NT2/D1 (cell line): ENCODE data around the gene SRGAP3.

ENCODE experiments used
- DNase-seq: peaks from one replicate; pipeline ENCODE4 v3.0.0-alpha.2; 2011; ENCODE audit warnings: low read depth, low spot score
- H3K27me3 ChIP-seq: 2 replicates; pipeline ENCODE4 v1.6.0; 2011; ENCODE audit warnings: mild to moderate bottlenecking; ENCODE audit not compliant: insufficient read length, insufficient read depth
- H3K36me3 ChIP-seq: 2 replicates; pipeline ENCODE4 v1.6.1; 2011; ENCODE audit warnings: mild to moderate bottlenecking, low read length, mixed read lengths; ENCODE audit not compliant: insufficient read depth, insufficient read length
- H3K4me1 ChIP-seq: 2 replicates; pipeline ENCODE4 v1.5.1; 2011; ENCODE audit not compliant: insufficient read depth, insufficient read length
- H3K4me3 ChIP-seq: 2 replicates; pipeline ENCODE4 v1.5.1; 2011; ENCODE audit warnings: low read depth; ENCODE audit not compliant: insufficient read length
- H3K9ac ChIP-seq: 2 replicates; pipeline ENCODE4 v1.6.0; 2011; ENCODE audit warnings: low read depth; ENCODE audit not compliant: insufficient read length
- H3K9me3 ChIP-seq: 2 replicates; pipeline ENCODE4 v1.5.1; 2011; ENCODE audit warnings: mild to moderate bottlenecking, low read length; ENCODE audit not compliant: insufficient read depth
- SUZ12 ChIP-seq: IDR thresholded peaks from 2 replicates; pipeline ENCODE4 v1.6.1; 2011; ENCODE audit not compliant: insufficient read length, insufficient read depth; ENCODE audit errors: extremely low read depth
- YY1 ChIP-seq: IDR thresholded peaks from 2 replicates; pipeline ENCODE4 v1.6.1; 2011; ENCODE audit not compliant: insufficient read length, insufficient read depth
- ZNF274 ChIP-seq: IDR thresholded peaks from 2 replicates; pipeline ENCODE4 v1.6.1; 2011; ENCODE audit warnings: mild to moderate bottlenecking, low read depth, low read length

Gene SRGAP3

GRCh38 chr3:9201266-9201665 lies 48.2 kb downstream of the SRGAP3 start:
- peaks cover 7% of the 10 kb centered on the region for H3K4me1 ChIP-seq
- no peaks in the 10 kb centered on the region for H3K36me3 ChIP-seq
- no peaks in the 10 kb centered on the region for H3K27me3 ChIP-seq
- no peak for DNase-seq
- no peak overlapping the region for H3K9ac ChIP-seq
- no peak overlapping the region for H3K4me3 ChIP-seq
- no peaks in the 10 kb centered on the region; the same call in 1 of the 2 replicates for H3K9me3 ChIP-seq
- TF ChIP-seq YY1 (no peak), SUZ12 (no peak), ZNF274 (no peak)

- DNase-seq = no peak
- no peaks in the 10 kb centered on the region for H3K36me3 ChIP-seq
- H3K4me3 ChIP-seq = no peak overlapping the region
- TF ChIP-seq ZNF274 (no peak), YY1 (no peak), SUZ12 (no peak)
- no peaks in the 10 kb centered on the region for H3K27me3 ChIP-seq
- no peaks in the 10 kb centered on the region; the same call in 1 of the 2 replicates for H3K9me3 ChIP-seq
- H3K9ac ChIP-seq = no peak overlapping the region
- H3K4me1 ChIP-seq = peaks cover 6% of the 10 kb centered on the region
These were observed 49.7 kb downstream of the SRGAP3 start for GRCh38 chr3:9199775-9200174.

- Histone ChIP-seq H3K4me1 (peaks cover under 1% of the 10 kb centered on the region), H3K9me3 (no peaks in the 10 kb centered on the region; the same call in 1 of the 2 replicates), H3K36me3 (no peaks in the 10 kb centered on the region), H3K4me3 (no peak overlapping the region), H3K9ac (no peak overlapping the region), H3K27me3 (no peaks in the 10 kb centered on the region)
- no peak for DNase-seq
- TF ChIP-seq SUZ12 = no peak
- TF ChIP-seq ZNF274 = no peak
These were observed 50.5 kb downstream of the SRGAP3 start for GRCh38 chr3:9198899-9199335.

- H3K27me3 ChIP-seq = no peaks in the 10 kb centered on the region
- peaks cover 7% of the 10 kb centered on the region for H3K4me1 ChIP-seq
- H3K4me3 ChIP-seq = no peak overlapping the region
- no peaks in the 10 kb centered on the region; the same call in 1 of the 2 replicates for H3K9me3 ChIP-seq
- DNase-seq = no peak
- no peak overlapping the region for H3K9ac ChIP-seq
- TF ChIP-seq ZNF274 = no peak
- TF ChIP-seq SUZ12 = no peak
- no peak for TF ChIP-seq YY1
- no peaks in the 10 kb centered on the region for H3K36me3 ChIP-seq
These were observed 51.2 kb downstream of the SRGAP3 start for GRCh38 chr3:9198261-9198660.

- Histone ChIP-seq H3K9me3 (no peaks in the 10 kb centered on the region; the same call in 1 of the 2 replicates), H3K9ac (no peak overlapping the region), H3K4me1 (peaks cover 8% of the 10 kb centered on the region), H3K4me3 (no peak overlapping the region), H3K36me3 (no peaks in the 10 kb centered on the region), H3K27me3 (no peaks in the 10 kb centered on the region)
- TF ChIP-seq ZNF274 = no peak
- no peak for TF ChIP-seq SUZ12
- TF ChIP-seq YY1 = no peak
- peak; percentile 50 for DNase-seq
These were observed 53.4 kb downstream of the SRGAP3 start for GRCh38 chr3:9196020-9196419.

GRCh38 chr3:9195390-9195789 lies 54.1 kb downstream of the SRGAP3 start:
- Histone ChIP-seq H3K9ac (no peak overlapping the region), H3K9me3 (no peaks in the 10 kb centered on the region), H3K27me3 (no peaks in the 10 kb centered on the region), H3K4me1 (peaks cover 8% of the 10 kb centered on the region), H3K4me3 (no peak overlapping the region), H3K36me3 (no peaks in the 10 kb centered on the region)
- TF ChIP-seq YY1 = no peak
- no peak for TF ChIP-seq SUZ12
- no peak for TF ChIP-seq ZNF274
- no peak for DNase-seq

GRCh38 chr3:9194509-9195184 lies 54.8 kb downstream of the SRGAP3 start:
- Histone ChIP-seq H3K4me1 (peaks cover 8% of the 10 kb centered on the region), H3K4me3 (no peak overlapping the region), H3K27me3 (no peaks in the 10 kb centered on the region), H3K9ac (no peak overlapping the region), H3K36me3 (no peaks in the 10 kb centered on the region), H3K9me3 (no peaks in the 10 kb centered on the region)
- TF ChIP-seq YY1 (no peak), SUZ12 (no peak), ZNF274 (no peak)
- DNase-seq = no peak

- no peak overlapping the region for H3K4me3 ChIP-seq
- no peaks in the 10 kb centered on the region for H3K36me3 ChIP-seq
- no peak for DNase-seq
- H3K9me3 ChIP-seq = no peaks in the 10 kb centered on the region
- TF ChIP-seq SUZ12 (no peak), ZNF274 (no peak), YY1 (no peak)
- no peak overlapping the region for H3K9ac ChIP-seq
- no peaks in the 10 kb centered on the region for H3K27me3 ChIP-seq
- H3K4me1 ChIP-seq = peaks cover 8% of the 10 kb centered on the region
These were observed 55.7 kb downstream of the SRGAP3 start for GRCh38 chr3:9193633-9194195.
